Erythroblast (primary cell): ENCODE results near the gene LIX1L.

Experiments
- GATA1 ChIP-seq: IDR thresholded peaks from 2 replicates; pipeline ENCODE4 v1.6.1; 2011; ENCODE audit warnings: low read depth, mild to moderate bottlenecking, control low read depth, low read length, moderate library complexity
- POLR2A ChIP-seq: IDR thresholded peaks from 2 replicates; pipeline ENCODE4 v1.6.1; 2011; ENCODE audit warnings: mild to moderate bottlenecking, low read length

DNA sequence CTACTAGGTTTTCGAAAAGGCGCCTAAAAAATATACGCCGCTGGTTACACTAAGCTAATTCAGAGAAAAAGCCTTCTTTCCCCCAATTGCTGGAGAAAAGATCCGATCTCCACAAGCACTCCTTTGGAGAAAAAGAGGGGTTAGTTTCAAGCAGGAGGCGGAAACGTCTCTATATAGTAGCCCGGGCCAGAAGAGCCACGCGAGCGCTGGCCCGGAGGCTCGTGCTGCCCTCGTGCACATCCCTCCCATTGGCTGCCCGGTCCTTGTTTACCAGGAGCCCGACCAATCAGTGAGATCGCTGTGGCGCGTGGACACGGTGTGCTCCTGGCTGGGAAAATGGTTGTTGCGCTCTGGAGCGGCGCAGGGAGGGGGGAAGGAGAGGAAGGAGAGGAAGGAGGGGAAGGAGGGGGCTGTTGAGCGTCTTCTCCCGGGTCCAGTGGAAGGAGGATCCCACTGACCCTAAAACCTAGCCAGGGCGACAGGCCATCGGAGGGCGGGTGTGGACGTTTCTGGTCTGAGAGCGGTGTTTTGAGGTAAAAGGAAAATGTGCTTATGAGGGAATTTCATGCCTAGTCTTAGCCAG is 38.7 kb upstream of the LIX1L start, which contains the start of gene TXNIP:
- TF ChIP-seq POLR2A (peak; percentile 99), GATA1 (no peak)
